Liver (tissue), 3 donors: Measurements from ENCODE around the gene SAMD14.

ENCODE experiments used
- CTCF ChIP-seq: fragments of 150-350 bp; IDR thresholded peaks from 2 replicates; pipeline ENCODE4 v1.5.1; 2017; ENCODE audit warnings: improper control_type of control experiment, low read depth, low read length; ENCODE audit not compliant: missing input control
- EGR1 ChIP-seq, 2 donors: IDR thresholded peaks; 2 replicates each; pipeline ENCODE4 v1.6.1; 2016 to 2018; ENCODE audit warnings: antibody characterized with exemption in 2 of 2, low read depth in 2 of 2
- JUND ChIP-seq, 2 donors: IDR thresholded peaks; 2 replicates each; pipeline ENCODE4 v1.6.1; 2016; ENCODE audit warnings: antibody characterized with exemption in 2 of 2
- NR2F2 ChIP-seq: IDR thresholded peaks from 2 replicates; pipeline ENCODE4 v1.6.1; 2016; ENCODE audit warnings: antibody characterized with exemption
- RAD21 ChIP-seq, 2 donors: IDR thresholded peaks; 2 replicates each; pipeline ENCODE4 v1.6.1; 2016; ENCODE audit warnings: antibody characterized with exemption in 2 of 2, mild to moderate bottlenecking in 2 of 2
- REST ChIP-seq: IDR thresholded peaks from 2 replicates; pipeline ENCODE4 v1.6.1; 2016; ENCODE audit warnings: antibody characterized with exemption, mild to moderate bottlenecking
- SP1 ChIP-seq: IDR thresholded peaks from 2 replicates; pipeline ENCODE4 v1.6.1; 2018; ENCODE audit warnings: antibody characterized with exemption, mild to moderate bottlenecking
- TAF1 ChIP-seq: conservative IDR thresholded peaks from 2 replicates; pipeline ENCODE4 v1.6.1; 2016; ENCODE audit warnings: antibody characterized with exemption, mild to moderate bottlenecking
- YY1 ChIP-seq: IDR thresholded peaks from 2 replicates; pipeline ENCODE4 v1.6.1; 2016; ENCODE audit warnings: antibody characterized with exemption, mild to moderate bottlenecking
- donor health status: healthy.
- donor health status: healthy.

GRCh38 chr17:50097926-50098325 lies 32.0 kb downstream of the SAMD14 start:
- no peak for TF ChIP-seq SP1
- no peak for TF ChIP-seq TAF1
- no peak for TF ChIP-seq CTCF
- no peak for TF ChIP-seq JUND (IDR thresholded peaks at IDR 0.05)
- no peak for TF ChIP-seq YY1
- no peak for TF ChIP-seq RAD21 (IDR thresholded peaks at IDR 0.05)
- TF ChIP-seq EGR1 (IDR thresholded peaks at IDR 0.05; ENCODE audit: low read depth in 2 of 2): no peak
- TF ChIP-seq NR2F2: no peak
- TF ChIP-seq REST: no peak
